Neuronal stem cell (in vitro differentiated cells): ENCODE measurements around the gene LGR4.

Experiments used
- DNase-seq: peaks from one replicate; pipeline ENCODE4 v3.0.0-alpha.2; 2013; ENCODE audit warnings: low spot score
- H2AFZ ChIP-seq: one replicate; pipeline ENCODE4 v1.6.1; 2013; ENCODE audit warnings: mild to moderate bottlenecking, low read length, inconsistent platforms
- H2AK5ac ChIP-seq: 2 replicates; pipeline ENCODE4 v1.6.1; 2013; ENCODE audit warnings: low read depth, mild to moderate bottlenecking, inconsistent platforms, low read length, moderate library complexity, mixed read lengths
- H2BK120ac ChIP-seq: 2 replicates; pipeline ENCODE4 v1.6.1; 2013; ENCODE audit warnings: low read depth, mild to moderate bottlenecking, inconsistent platforms, low read length, moderate library complexity, mixed read lengths
- H2BK12ac ChIP-seq: one replicate; pipeline ENCODE4 v1.6.1; 2013; ENCODE audit warnings: low read length, inconsistent platforms
- H2BK15ac ChIP-seq: 2 replicates; pipeline ENCODE4 v1.6.1; 2013; ENCODE audit warnings: mild to moderate bottlenecking, low read length, inconsistent platforms, mixed read lengths
- H2BK5ac ChIP-seq: one replicate; pipeline ENCODE4 v1.6.1; 2013; ENCODE audit warnings: inconsistent platforms, mild to moderate bottlenecking, low read length, moderate library complexity
- H3K14ac ChIP-seq: one replicate; pipeline ENCODE4 v1.6.1; 2013; ENCODE audit warnings: low read length, inconsistent platforms
- H3K18ac ChIP-seq: 2 replicates; pipeline ENCODE4 v1.6.1; 2013; ENCODE audit warnings: low read length, inconsistent platforms
- H3K23ac ChIP-seq: 2 replicates; pipeline ENCODE4 v1.6.1; 2013; ENCODE audit warnings: low read depth, mild to moderate bottlenecking, mixed read lengths, low read length, inconsistent platforms; ENCODE audit not compliant: poor library complexity
- H3K27ac ChIP-seq: replicated peaks from 3 replicates; pipeline ENCODE4 v1.5.1; 2013; ENCODE audit warnings: low read length, inconsistent platforms
- H3K27me3 ChIP-seq, 3 experiments: 2 replicates each; pipeline ENCODE4 v1.6.1; 2013; ENCODE audit warnings: low read length in 3 of 3, mild to moderate bottlenecking in 2 of 3, inconsistent platforms in 1 of 3, low read depth in 1 of 3, mixed read lengths in 1 of 3, moderate library complexity in 1 of 3; ENCODE audit not compliant: control insufficient read depth in 3 of 3, insufficient read depth in 3 of 3
- H3K36me3 ChIP-seq, 2 donors: replicated peaks in 1 of 2; 2 replicates each; pipeline ENCODE4 v1.6.1; 2013; ENCODE audit warnings: low read length in 2 of 2; ENCODE audit not compliant: control insufficient read depth in 2 of 2, insufficient read depth in 2 of 2
- H3K4ac ChIP-seq: 2 replicates; pipeline ENCODE4 v1.6.1; 2013; ENCODE audit warnings: inconsistent platforms, mild to moderate bottlenecking, low read length, moderate library complexity
- H3K4me1 ChIP-seq, 2 donors: 1 replicate in 1 of 2; 2 replicates in 1 of 2; pipeline ENCODE4 v1.6.1; 2013; ENCODE audit warnings: low read length in 2 of 2, low read depth in 1 of 2; ENCODE audit not compliant: control insufficient read depth in 2 of 2, insufficient read depth in 1 of 2
- H3K4me2 ChIP-seq: one replicate; pipeline ENCODE4 v1.6.1; 2013; ENCODE audit warnings: mild to moderate bottlenecking, low read length, inconsistent platforms; ENCODE audit not compliant: insufficient read depth, poor library complexity, severe bottlenecking
- H3K4me3 ChIP-seq, 2 donors: 2 replicates each; pipeline ENCODE4 v1.5.1; 2013; ENCODE audit warnings: low read length in 2 of 2, mild to moderate bottlenecking in 2 of 2, inconsistent platforms in 1 of 2, moderate library complexity in 1 of 2
- H3K79me1 ChIP-seq: one replicate; pipeline ENCODE4 v1.6.1; 2013; ENCODE audit warnings: low read depth, mild to moderate bottlenecking, inconsistent platforms, low read length, moderate library complexity
- H3K9ac ChIP-seq: one replicate; pipeline ENCODE4 v1.6.1; 2013; ENCODE audit warnings: mild to moderate bottlenecking, low read depth, low read length, inconsistent platforms; ENCODE audit not compliant: poor library complexity
- H3K9me3 ChIP-seq, 2 donors: replicated peaks in 1 of 2; 2 replicates each; pipeline versions ENCODE3 to v1.6.1; 2013; ENCODE audit warnings: low read length in 2 of 2, mild to moderate bottlenecking in 2 of 2, inconsistent platforms in 1 of 2, low read depth in 1 of 2, mixed read lengths in 1 of 2, moderate library complexity in 1 of 2; ENCODE audit not compliant: control insufficient read depth in 2 of 2, insufficient read depth in 1 of 2
- H4K8ac ChIP-seq: one replicate; pipeline ENCODE4 v1.6.1; 2013; ENCODE audit warnings: low read depth, mild to moderate bottlenecking, inconsistent platforms, low read length, moderate library complexity
- H4K91ac ChIP-seq: one replicate; pipeline ENCODE4 v1.6.1; 2013; ENCODE audit warnings: low read length, low read depth, mild to moderate bottlenecking, inconsistent platforms; ENCODE audit not compliant: poor library complexity
- WGBS, 2 donors: extraction: QIAGEN DNeasy Blood & Tissue Kit; methylation state at CpG; one replicate each; pipeline ENCODE4 v1.1.7; 2013; ENCODE audit warnings: missing lambda C conversion rate in 2 of 2, mixed read lengths in 1 of 2; ENCODE audit not compliant: insufficient read length in 2 of 2, insufficient replicate concordance in 1 of 2; ENCODE audit errors: extremely low coverage in 2 of 2; 5-methylcytosine and 5-hydroxymethylcytosine counted together

LGR4 gene

DNA sequence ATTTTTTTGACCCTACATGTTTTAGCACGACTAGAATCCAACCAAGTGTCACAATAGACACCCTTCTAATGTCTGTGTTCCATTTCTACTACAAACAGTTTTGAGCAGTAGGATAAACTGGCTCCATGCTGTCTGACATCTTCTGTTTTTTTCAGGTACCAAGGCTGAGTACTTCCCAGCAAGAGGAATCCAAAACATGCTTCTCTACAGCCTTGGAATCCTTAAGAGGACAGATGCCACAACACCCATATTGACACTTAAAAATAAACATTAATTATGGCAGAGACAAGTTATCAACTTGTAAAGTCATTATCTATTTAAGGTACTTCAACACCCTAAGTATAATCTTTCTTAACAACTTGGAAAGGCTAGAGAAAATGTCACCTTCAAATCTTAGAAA is 54.2 kb downstream of the LGR4 start:
- Histone ChIP-seq H2AK5ac (no peak overlapping the region), H3K9ac (no peak overlapping the region), H3K4ac (no peak overlapping the region), H2BK15ac (no peak overlapping the region), H3K4me2 (no peak overlapping the region), H4K8ac (no peak overlapping the region), H2BK12ac (no peak overlapping the region), H3K14ac (no peak overlapping the region), H3K23ac (no peak overlapping the region), H2AFZ (no peak overlapping the region), H4K91ac (no peak overlapping the region), H2BK5ac (no peak overlapping the region), H3K27ac (no peak overlapping the region), H3K9me3 (peaks cover 1 to 3% of the 10 kb centered on the region in 2 donors), H3K4me3 (no peak overlapping the region), H3K27me3 (no peaks in the 10 kb centered on the region), H3K4me1 (peaks cover 11 to 12% of the 10 kb centered on the region in 2 donors), H3K79me1 (no peaks in the 10 kb centered on the region), H3K36me3 (no peaks in the 10 kb centered on the region), H3K18ac (no peak overlapping the region), H2BK120ac (no peak overlapping the region)
- WGBS, 2 donors, result no CpG with 5 or more reads among the region's 1 CpG
- no peak for DNase-seq

DNA sequence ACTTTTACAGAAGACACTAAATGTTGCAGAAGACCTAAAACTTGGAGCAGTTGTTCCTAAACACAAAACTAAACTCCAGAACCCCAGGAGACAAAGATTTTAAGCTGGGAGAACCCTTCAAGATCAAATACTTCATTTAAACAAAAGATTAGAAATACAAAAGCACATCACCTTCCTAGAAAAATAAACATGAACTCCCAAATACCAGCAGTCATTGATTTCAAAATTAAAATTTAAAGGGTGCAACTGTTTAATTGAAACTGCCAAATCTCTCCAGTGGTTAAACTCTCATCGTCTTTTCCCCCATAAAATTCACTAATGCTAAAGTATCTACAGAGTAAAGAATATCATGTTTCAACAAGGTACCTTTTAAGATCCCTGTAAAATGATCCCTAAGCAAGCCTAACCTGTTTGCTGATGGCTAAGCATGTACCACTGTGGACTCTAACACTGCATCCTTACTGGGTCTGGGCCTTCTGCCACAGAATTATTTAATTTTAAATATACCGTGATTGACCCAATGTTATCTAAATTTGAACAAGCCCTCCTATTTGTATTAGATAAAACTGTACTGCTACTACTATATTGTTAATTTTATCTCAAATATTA is 55.9 kb downstream of the LGR4 start:
- no peak overlapping the region for H2BK15ac ChIP-seq
- no peak for DNase-seq
- no peak overlapping the region for H4K8ac ChIP-seq
- H3K14ac ChIP-seq, result no peak overlapping the region
- H3K36me3 ChIP-seq, result peaks cover 0 to 9% of the 10 kb centered on the region in 2 donors
- no peaks in the 10 kb centered on the region for H3K27me3 ChIP-seq
- H3K4me2 ChIP-seq, result no peak overlapping the region
- no peak overlapping the region for H4K91ac ChIP-seq
- H3K27ac ChIP-seq, result no peak overlapping the region
- peaks cover 5 to 10% of the 10 kb centered on the region in 2 donors for H3K4me1 ChIP-seq
- no peak overlapping the region for H3K4me3 ChIP-seq
- no peak overlapping the region for H3K9ac ChIP-seq
- H2BK12ac ChIP-seq, result no peak overlapping the region
- H3K18ac ChIP-seq, result no peak overlapping the region
- H3K9me3 ChIP-seq, result peaks cover 1 to 3% of the 10 kb centered on the region in 2 donors
- no peak overlapping the region for H2AFZ ChIP-seq
- H3K23ac ChIP-seq, result no peak overlapping the region
- H2BK120ac ChIP-seq, result no peak overlapping the region
- H3K79me1 ChIP-seq, result no peaks in the 10 kb centered on the region
- no peak overlapping the region for H3K4ac ChIP-seq
- no CpG with 5 or more reads among the region's 2 CpGs for WGBS, 2 donors
- H2AK5ac ChIP-seq, result no peak overlapping the region
- H2BK5ac ChIP-seq, result no peak overlapping the region

DNA sequence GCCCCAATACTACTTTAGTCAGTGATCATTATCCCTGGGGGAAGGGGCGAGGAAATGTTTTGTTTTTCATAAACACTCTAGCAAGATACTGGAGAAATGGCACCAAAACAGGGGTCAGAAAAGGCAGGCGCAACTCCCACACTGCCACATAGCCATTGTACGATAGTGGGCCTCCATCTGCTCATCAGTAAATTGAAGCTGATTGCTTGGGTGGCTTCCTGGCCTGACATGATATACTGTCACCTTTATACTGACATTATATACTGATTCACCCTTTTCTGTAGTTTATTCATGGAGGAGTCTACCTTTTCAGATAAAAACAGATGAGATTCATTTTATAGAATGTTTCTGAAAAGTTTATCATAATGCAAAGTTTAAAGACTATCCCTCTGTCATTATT is 57.9 kb downstream of the LGR4 start:
- H2BK120ac ChIP-seq, result no peak overlapping the region
- H3K36me3 ChIP-seq, result peaks cover 2 to 26% of the 10 kb centered on the region in 2 donors
- no CpG with 5 or more reads among the region's 3 CpGs for WGBS, 2 donors
- H3K79me1 ChIP-seq, result no peaks in the 10 kb centered on the region
- H3K9me3 ChIP-seq, result peaks cover under 1 to 1% of the 10 kb centered on the region in 2 donors
- DNase-seq, result no peak
- peaks cover 0 to 5% of the 10 kb centered on the region in 2 donors for H3K4me1 ChIP-seq
- H2AK5ac ChIP-seq, result no peak overlapping the region
- no peak overlapping the region for H2BK12ac ChIP-seq
- H3K23ac ChIP-seq, result no peak overlapping the region
- no peak overlapping the region for H3K18ac ChIP-seq
- no peak overlapping the region for H4K8ac ChIP-seq
- no peak overlapping the region for H2BK15ac ChIP-seq
- no peak overlapping the region for H3K4ac ChIP-seq
- H3K4me3 ChIP-seq, result no peak overlapping the region
- no peak overlapping the region for H3K4me2 ChIP-seq
- no peak overlapping the region for H2AFZ ChIP-seq
- no peaks in the 10 kb centered on the region for H3K27me3 ChIP-seq
- H4K91ac ChIP-seq, result no peak overlapping the region
- H3K27ac ChIP-seq, result no peak overlapping the region
- no peak overlapping the region for H3K9ac ChIP-seq
- no peak overlapping the region for H3K14ac ChIP-seq
- H2BK5ac ChIP-seq, result no peak overlapping the region

DNA sequence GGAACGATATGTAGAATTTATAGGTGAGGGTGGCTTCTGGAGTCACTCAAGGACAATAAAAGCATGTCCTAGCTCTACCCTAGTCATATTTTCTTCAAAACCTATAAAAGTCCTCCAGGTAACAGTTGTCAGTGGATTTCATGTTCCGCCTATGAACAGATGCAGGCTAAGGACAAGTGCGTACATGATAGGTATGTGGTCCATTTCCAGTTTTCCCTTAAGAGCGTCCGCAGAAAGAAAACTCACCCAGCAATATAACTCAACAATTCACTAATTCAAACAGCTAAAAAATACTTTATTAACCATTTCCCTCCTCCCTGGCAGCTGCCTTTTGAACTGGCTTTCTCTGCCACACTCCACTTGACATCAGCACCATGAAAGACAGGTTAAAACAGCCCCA is 59.4 kb downstream of the LGR4 start:
- no peak overlapping the region for H2BK5ac ChIP-seq
- H2BK120ac ChIP-seq, result no peak overlapping the region
- no CpG with 5 or more reads among the region's 5 CpGs for WGBS, 2 donors
- H3K4me1 ChIP-seq, result peaks cover 0 to 4% of the 10 kb centered on the region in 2 donors
- H2BK15ac ChIP-seq, result no peak overlapping the region
- H2AK5ac ChIP-seq, result no peak overlapping the region
- no peak overlapping the region for H2AFZ ChIP-seq
- no peak overlapping the region for H3K14ac ChIP-seq
- no peak overlapping the region for H3K4ac ChIP-seq
- no peaks in the 10 kb centered on the region for H3K9me3 ChIP-seq
- no peak overlapping the region for H3K4me2 ChIP-seq
- H3K4me3 ChIP-seq, result no peak overlapping the region
- H3K18ac ChIP-seq, result no peak overlapping the region
- H3K9ac ChIP-seq, result no peak overlapping the region
- no peak overlapping the region for H4K91ac ChIP-seq
- H3K23ac ChIP-seq, result no peak overlapping the region
- H3K27me3 ChIP-seq, result no peaks in the 10 kb centered on the region
- no peak overlapping the region for H3K27ac ChIP-seq
- H3K36me3 ChIP-seq, result peaks cover 2 to 29% of the 10 kb centered on the region in 2 donors
- H3K79me1 ChIP-seq, result no peaks in the 10 kb centered on the region
- no peak overlapping the region for H2BK12ac ChIP-seq
- no peak for DNase-seq
- no peak overlapping the region for H4K8ac ChIP-seq
